NCI-H524 treated with DMSO at 0.1 percent for 48 hours (cell line): ENCODE data around the gene ISX.
"Not testable (repeated sequence)": the region's sequence is repeated elsewhere in the genome, so short reads cannot be mapped to it uniquely, and the experiment has no call there.

Experiments
- DNase-seq: peaks from one replicate; lab custom pipeline; 2025; lab: John Stamatoyannopoulos, UW

ISX gene

GRCh38 chr22:35065796-35066218, at the start of gene ISX:
ISX (plus strand) TSS chr22:35066158; CDS start chr22:35067088, 930 bp downstream.
- DNase-seq = no peak

GRCh38 chr22:35016909-35017308, 49.0 kb upstream of the ISX start:
- DNase-seq = no peak

- DNase-seq = no peak
Measured at GRCh38 chr22:35018995-35019394, 47.0 kb upstream of the ISX start.

GRCh38 chr22:35020517-35020916, 45.4 kb upstream of the ISX start:
- DNase-seq = no peak

- DNase-seq = no peak
Measured at GRCh38 chr22:35021161-35021560, 44.8 kb upstream of the ISX start.

- no peak for DNase-seq
Measured at GRCh38 chr22:35022291-35022690, 43.7 kb upstream of the ISX start.

GRCh38 chr22:35023692-35024363, 42.1 kb upstream of the ISX start:
- DNase-seq = peak; percentile 28

GRCh38 chr22:35024364-35024692, 41.6 kb upstream of the ISX start:
- DNase-seq = no peak

- DNase-seq = not testable (repeated sequence)
Measured at GRCh38 chr22:35030112-35030511, 35.8 kb upstream of the ISX start.

- DNase-seq = no peak
Measured at GRCh38 chr22:35032571-35032970, 33.4 kb upstream of the ISX start.

GRCh38 chr22:35033635-35034296, 32.2 kb upstream of the ISX start:
- DNase-seq = no peak

- no peak for DNase-seq
Measured at GRCh38 chr22:35034963-35035362, 31.0 kb upstream of the ISX start.

GRCh38 chr22:35037089-35037488, 28.9 kb upstream of the ISX start:
- no peak for DNase-seq

- no peak for DNase-seq
Measured at GRCh38 chr22:35039625-35040024, 26.3 kb upstream of the ISX start.

GRCh38 chr22:35043252-35043933, 22.6 kb upstream of the ISX start:
- DNase-seq = no peak

- no peak for DNase-seq
Measured at GRCh38 chr22:35043934-35044319, 22.0 kb upstream of the ISX start.

GRCh38 chr22:35044607-35045390, 21.2 kb upstream of the ISX start:
- no peak for DNase-seq

GRCh38 chr22:35045451-35045850, 20.5 kb upstream of the ISX start:
- no peak for DNase-seq

- DNase-seq = no peak
Measured at GRCh38 chr22:35046744-35047462, 19.1 kb upstream of the ISX start.

- not testable (repeated sequence) for DNase-seq
Measured at GRCh38 chr22:35050038-35050437, 15.9 kb upstream of the ISX start.

- DNase-seq = no peak
Measured at GRCh38 chr22:35051013-35051535, 14.9 kb upstream of the ISX start.

GRCh38 chr22:35051791-35052190, 14.2 kb upstream of the ISX start:
- DNase-seq = no peak
